HG02759 (cell line): ENCODE results near the gene PODXL2.
A peak's percentile ranks its signal among the peaks of the same experiment; 100 is the strongest.
"Not testable (repeated sequence)": the region's sequence is repeated elsewhere in the genome, so short reads cannot be mapped to it uniquely, and the experiment has no call there.

Source experiments
- ATAC-seq: cut with Tn5 transposase; IDR thresholded peaks from one replicate; pipeline ENCODE4 v1.9.1; 2021; ENCODE audit warnings: mild to moderate bottlenecking, moderate library complexity; ENCODE audit not compliant: unreplicated experiment

Gene PODXL2

DNA sequence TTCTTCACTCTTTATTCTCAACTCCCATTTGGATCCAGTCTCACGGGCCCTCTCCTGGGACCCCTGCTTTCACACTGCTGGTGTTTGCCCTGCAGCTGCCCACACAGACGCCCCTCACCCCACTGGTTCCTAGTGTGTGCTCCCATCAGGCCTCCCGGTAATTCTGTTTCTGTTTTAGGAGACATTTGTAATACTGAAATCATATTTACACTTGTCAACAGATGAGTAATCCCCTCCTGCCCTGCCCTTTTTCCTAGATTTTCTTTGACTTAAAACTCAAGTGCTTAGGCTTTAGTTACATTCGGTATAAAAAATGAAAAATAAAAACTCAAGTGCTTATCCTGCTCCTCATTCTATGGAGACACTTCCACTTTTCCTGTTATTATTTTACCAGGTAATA lies 25.4 kb downstream of the PODXL2 start:
- no peak for ATAC-seq

DNA sequence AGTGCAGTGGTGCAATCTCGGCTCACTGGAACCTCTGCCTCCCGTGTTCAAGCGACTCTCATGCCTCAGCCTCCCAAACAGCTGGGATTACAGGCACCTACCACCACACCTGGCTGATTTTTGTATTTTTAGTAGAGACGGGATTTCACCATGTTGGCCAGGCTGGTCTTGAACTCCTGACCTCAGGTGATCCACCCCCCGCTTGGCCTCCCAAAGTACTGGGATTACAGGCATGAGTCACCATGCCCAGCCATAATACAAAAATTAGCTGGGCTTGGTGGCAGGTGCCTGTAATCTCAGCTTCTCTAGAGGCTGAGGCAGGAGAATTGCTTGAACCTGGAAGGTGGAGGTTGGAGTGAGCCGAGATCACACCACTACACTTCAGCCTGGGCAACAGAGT lies 26.0 kb downstream of the PODXL2 start:
- not testable (repeated sequence) for ATAC-seq

DNA sequence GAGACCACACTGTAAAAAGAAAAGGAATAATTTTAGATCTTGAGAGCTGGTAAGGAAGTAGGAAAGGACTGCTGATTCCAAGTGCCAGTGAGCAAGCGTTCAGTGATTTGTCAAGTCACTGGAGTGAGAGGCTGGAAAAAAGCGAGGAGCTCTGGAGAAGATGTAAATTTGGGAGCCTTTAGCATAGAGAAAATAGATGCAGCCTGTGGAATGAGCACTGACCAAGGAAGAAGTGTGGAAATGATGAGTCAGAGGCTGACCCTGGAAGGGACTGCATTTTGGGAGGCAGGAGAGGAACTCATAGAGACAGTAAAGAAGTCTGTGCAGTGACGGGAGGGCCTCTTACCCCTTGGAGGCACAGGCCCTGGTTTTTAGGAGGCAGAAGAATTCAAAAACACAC lies 26.7 kb downstream of the PODXL2 start:
- no peak for ATAC-seq

DNA sequence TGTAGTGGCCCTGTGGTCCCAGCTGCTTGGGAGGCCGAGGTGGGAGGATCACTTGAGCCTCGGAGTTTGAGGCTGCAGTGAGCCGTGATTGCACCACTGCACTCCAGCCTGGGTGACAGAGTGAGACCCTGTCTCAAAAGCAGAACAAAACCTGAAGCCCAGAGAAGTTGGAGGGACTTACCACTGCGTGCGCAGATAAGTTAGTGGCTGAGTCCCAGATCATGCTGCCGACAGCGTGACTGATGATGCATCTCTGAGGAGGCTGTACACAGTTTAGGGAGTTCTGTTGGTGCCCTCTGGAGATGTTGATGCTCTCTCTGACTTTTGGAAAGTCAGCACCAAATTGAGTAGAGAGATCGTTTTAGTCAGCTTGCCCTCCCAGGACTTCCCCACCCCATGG lies 27.9 kb downstream of the PODXL2 start:
- ATAC-seq, result no peak

DNA sequence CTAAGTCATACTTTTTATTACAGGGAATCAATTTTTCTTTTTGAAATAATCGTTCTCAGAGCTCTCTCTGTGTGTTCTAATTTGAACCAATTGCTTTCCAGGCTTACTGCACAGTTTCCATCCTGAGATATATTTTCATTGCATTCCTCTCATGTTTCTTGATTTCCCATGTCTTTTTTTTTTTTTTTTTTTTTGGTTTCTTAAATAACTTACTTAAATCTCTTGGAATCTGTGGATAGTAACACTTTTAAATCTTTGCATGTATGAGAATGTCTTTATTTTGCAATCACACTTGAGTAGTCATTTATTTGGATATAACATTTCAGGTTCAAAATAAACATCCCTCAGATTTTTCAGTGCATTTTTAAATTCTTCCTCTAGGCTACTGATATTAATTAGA lies 29.2 kb downstream of the PODXL2 start:
- no peak for ATAC-seq

DNA sequence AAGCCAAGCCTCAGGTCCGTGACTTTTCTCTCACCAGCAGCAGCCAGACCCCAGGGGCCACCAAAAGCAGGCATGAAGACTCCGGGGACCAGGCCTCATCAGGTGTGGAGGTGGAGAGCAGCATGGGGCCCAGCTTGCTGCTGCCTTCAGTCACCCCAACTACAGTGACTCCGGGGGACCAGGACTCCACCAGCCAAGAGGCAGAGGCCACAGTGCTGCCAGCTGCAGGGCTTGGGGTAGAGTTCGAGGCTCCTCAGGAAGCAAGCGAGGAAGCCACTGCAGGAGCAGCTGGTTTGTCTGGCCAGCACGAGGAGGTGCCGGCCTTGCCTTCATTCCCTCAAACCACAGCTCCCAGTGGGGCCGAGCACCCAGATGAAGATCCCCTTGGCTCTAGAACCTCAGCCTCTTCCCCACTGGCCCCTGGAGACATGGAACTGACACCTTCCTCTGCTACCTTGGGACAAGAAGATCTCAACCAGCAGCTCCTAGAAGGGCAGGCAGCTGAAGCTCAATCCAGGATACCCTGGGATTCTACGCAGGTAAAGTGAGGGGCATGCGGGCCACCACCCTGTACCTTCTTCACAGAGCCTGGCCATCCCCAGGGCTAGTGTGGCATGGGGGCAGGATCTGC lies 31.8 kb downstream of the PODXL2 start:
- ATAC-seq, result no peak

DNA sequence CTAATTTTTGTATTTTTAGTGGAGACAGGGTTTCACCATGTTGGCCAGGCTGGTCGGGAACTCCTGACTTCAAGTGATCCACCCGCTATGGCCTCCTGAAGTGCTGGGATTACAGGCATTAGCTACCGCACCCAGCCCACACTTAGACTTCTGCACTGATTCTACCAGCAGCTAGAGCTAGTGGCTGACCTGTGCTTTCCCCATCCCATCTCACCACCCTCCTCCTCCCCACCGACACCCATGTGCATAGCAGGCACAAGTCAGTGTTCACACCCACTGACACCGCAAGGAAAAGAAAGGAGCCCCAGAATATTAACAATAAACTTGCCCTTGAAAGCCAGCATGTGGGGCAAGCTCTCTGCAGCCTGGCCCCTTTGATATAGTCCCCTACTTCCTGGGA lies 32.6 kb downstream of the PODXL2 start:
- no peak for ATAC-seq

DNA sequence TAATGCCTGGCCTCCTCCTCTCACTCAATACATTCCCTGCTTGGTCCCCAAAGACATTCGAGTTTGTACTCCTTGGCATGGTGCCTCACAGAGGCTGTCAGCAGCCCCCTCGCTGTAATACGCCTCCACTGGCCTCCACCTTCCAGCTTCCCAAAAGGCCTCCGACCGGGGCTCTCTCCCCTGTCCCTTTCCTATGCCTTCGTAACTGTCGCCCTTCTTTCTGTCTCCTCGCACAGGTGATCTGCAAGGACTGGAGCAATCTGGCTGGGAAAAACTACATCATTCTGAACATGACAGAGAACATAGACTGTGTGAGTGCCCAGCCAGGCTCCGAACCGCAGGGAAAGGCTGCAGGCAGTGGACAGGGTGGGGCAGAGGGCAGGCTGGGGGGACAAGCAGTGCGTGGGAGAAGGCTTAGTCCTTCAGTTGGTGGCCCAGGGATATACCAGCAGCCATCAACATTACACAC lies 33.0 kb downstream of the PODXL2 start:
- no peak for ATAC-seq

DNA sequence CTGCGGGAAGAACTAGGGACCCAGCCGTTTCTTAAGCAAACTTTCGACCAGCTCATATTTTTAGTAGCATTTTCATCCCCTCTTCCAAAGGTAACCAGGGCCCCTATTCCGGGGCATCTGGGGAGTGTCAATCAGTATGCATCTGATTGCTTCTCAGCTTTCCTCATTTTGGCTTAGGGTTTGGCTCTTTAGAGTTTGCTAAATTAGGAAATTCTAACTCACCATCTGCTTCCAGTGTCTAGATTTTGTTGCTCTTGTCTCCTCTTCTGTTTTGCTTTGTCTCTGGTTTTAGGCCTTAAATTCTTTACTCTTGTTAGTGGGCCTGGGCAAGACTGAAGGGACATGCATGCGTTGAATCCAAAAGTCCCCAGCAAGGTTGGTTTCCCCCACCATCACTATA lies 34.2 kb downstream of the PODXL2 start:
- ATAC-seq, result no peak

DNA sequence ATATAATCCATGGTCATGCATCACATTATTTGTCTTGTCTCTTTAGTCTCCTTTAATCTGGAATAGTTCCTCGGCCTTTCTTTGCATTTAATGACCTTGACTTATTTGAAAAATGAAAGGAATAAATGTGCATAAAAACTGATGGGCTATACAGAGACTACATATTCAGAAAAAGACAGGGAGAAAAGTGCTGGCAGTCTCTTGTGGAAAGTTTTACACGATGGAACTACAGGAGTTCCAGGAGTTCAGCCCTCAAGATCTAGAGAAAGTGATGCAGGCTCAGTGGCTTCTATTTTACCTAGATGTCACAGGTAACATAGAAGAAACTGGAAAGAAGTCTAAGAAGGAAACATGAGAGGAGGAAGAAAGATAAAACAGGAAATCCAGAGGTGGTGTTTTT lies 36.2 kb downstream of the PODXL2 start:
- ATAC-seq, result no peak

DNA sequence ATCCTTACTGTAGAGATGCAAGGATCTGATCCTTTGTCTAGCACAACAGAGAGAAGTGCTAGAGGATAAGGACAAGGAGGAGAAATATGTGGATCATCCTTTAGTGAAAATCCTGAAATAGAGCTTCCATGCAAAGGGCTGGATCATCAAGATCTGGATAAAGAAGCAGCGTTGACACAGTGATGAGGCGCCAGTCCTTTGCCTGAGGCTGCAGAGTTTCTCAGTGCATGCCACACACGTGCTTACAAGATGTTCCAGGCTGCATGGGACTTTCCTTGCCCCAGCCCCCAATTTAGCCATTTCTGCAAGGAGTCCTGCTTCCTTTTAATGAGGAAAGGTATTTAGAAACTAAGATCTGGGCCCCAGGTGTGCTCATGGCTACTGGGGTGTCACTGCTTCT lies 36.6 kb downstream of the PODXL2 start:
- no peak for ATAC-seq

DNA sequence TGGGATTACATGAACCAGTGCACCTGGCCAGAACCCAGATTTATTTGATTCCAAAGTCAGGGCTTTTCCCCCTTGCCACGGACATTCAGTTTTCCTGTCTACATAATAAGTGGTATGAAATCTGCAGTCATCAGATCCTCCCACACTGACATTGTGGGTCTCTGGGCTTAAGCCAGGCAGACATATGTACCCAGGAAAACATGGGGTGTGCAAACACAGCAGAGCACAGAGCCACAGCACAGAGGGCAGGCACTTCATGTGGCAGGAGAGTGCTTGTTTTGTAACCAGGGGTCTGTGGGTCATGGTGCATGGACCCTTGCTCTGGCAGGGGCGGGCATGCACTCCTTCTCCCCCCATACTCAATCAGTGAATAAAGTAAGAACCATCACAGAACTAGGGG lies 37.7 kb downstream of the PODXL2 start:
- ATAC-seq, result no peak

DNA sequence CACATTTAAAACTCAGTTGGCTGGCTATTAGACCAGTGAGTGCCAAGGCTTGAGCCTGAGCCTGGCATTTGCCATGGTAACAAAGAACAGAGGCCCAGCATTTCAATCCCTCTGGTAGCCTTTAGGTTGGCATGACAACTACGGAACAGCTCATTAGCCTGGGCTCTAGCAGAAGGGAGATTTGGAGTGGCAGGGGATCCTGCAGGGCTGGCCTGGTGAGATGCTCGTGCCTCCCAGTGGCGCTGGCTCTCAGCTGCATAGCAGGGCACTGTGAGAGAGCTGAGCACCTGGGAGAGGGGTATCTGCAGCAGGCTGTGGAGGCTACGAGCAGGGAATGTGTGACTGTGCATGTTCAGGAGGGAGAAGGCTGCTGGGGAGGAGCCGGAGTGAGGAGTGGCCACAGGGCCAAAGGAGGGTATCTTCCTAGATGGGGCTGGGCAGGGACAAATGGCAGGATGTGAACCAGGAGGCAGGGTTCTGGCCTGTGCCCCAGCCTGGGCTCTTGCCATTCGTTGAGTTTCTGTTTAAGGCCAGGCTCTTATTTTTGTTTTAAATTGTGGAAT lies 38.2 kb downstream of the PODXL2 start:
- no peak for ATAC-seq

DNA sequence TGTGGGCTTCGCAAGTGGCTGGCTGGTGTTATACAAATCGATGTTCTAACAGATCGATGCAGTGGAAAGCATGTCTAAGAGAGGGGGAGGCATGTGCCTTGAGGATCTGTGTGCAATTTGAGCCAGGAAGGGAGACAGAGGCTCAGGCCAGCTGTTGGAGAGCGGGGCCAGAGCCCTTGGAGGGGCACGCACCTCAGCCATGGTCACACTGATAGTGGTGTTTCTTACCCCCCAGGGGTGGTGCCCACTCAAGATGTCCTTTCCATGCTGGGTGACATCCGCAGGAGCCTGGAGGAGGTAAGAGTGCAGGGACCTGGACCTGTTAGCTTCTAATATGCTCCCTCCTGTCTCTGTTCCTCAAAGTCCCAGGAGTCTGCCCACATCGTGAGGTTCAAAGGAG lies 39.9 kb downstream of the PODXL2 start:
- no peak for ATAC-seq

DNA sequence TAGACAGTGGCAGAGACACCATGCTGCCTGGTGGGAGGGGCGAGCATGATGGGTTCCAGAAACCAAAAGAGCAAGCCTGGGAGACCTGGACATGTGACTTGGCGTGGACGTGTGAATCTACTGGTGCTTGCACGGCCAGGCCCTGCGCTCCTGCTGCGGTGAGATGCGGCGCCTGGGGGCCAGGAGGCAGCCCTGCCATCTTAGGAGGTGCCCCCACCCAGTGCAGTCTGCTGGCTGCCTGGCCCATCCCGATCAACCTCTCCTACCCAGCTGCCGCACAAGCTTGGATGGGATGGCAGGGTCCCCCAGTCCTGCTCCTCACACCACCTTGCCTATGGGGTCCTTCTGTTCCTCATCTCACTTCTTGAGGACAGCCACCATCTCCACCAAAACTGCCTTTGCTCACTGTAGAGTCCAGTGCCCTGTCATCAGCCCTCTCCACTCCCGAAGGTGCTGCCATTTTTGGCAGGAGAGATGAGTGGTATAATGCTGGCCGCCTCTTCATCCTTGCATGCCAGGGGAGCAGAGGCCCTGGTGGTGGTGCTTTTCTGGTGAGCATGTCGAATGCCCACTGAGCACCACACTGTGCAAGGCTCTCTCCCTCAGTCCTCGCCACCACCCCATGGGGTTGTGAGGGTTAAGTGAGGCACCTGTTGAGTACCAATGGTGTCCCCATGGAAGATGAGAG lies 40.7 kb downstream of the PODXL2 start:
- ATAC-seq, result no peak

DNA sequence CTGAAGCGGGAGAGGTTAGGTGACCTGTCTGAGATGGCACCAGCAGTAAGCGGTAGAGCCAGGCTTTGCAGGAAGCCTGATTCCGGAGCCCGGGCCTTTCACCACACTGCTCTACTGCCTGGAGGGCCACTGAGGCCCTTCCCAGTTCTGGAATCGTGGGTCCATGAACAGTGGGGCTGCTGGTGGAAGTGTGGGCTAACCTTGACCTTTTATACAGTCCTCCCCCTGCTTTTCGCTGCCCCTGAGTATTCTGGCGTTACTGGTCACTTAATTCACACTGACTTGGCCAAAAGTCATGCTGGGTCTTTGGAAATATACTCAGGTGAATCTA lies 41.2 kb downstream of the PODXL2 start:
- no peak for ATAC-seq

DNA sequence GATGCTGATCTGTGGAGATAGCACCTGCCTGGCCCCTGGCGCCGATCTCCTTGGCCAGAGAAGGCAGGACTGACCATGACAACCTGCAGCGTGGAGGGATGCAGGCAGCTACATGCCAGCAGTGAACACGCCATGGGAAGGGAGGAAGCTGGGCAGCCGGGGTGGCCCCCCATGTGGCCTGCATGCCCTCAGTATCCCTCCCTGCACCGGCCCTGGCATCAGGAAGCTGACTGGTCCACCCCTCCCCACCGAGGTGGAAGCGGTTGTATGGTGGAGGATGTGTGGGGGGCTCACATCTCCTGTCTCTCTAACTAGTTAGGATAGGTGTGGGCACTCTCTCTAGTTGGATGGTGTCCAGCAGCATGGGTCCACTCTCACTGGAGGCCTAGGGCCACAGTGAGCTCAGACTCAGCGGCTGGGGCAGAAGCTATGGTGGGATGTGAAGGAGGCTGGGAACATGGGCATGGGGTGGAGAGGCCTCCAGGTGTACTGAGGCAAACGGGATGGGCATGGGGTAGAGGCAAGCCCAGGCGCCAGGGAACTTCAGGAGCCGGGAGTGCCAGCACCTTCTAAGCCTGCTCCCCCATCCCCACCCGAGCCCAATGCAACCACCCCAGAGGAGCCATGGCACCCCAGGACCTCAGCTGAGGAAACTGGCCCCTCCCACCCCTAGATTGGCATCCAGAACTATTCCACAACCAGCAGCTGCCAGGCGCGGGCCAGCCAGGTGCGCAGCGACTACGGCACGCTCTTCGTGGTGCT lies 42.0 kb downstream of the PODXL2 start:
- ATAC-seq, result no peak

DNA sequence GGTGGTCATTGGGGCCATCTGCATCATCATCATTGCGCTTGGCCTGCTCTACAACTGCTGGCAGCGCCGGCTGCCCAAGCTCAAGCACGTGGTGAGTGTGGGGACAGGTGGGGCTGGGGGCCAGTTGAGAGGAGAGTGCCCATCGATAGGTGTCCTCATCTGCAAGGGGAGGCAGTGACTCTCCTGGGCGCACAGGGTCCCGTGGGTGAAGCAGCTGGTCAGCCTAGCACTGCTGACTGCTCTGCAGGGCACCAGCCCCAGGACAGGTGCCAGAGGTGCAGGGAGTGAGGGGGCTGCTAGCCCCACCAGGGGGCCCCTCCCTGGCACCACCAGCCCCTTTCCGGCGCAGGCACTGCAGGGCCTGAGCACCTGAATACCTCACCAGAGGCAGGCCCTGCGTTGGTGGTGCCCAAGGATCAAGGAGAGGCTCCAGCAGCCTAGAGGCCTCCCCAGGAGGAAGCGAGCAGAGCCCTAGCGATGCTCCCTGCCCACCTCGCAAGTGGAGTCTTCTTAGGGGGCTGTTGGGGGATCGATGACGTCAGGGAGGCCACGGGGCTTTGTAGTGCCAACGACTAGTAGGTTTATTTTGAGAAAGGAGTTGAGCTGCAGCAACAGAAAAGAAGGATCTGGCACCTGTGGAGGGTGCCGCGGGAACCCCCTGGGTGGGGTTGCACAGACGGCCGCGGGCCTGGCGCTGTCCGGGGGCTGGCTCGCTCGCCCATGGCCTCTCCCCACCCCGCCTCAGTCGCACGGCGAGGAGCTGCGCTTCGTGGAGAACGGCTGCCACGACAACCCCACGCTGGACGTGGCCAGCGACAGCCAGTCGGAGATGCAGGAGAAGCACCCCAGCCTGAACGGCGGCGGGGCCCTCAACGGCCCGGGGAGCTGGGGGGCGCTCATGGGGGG lies 42.8 kb downstream of the PODXL2 start:
- ATAC-seq, result peak; percentile 19

DNA sequence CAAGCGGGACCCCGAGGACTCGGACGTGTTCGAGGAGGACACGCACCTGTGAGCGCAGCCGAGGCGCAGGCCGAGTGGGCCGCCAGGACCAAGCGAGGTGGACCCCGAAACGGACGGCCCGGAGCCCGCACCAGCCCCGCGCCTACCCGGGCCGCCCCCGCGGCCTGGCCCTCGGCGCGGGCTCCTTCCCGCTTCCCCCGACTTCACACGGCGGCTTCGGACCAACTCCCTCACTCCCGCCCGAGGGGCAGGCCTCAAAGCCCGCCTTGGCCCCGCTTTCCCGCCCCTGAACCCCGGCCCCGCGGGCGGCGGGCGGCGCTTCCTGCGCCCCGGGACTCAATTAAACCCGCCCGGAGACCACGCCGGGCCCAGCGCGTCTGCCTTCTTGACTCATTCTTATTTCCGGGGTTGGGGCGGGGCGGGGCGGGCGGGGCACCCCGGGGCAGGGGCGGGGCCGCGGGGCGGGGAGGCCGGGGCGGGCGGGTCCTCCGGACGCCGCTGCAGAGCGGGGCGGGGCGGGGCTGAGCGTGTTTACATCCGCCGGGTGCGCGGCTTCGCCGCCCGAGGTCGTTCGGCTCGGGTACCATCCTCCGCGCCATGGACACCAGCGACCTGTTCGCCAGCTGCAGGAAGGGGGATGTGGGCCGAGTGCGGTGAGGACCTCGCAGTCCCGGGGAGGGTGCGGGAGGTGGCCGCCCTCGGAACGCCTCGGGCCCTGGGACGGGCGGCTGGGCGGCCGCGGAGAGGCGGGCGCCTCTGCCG lies 43.6 kb downstream of the PODXL2 start, which contains the start of gene ABTB1:
ABTB1 (plus strand) TSS at position 524 of the 762 bp plus-strand sequence; CDS start at position 598, 74 bp downstream.
- ATAC-seq, result peak; percentile 84
